GM20000 (cell line): ENCODE results near the gene EDN1.

ENCODE experiments used
- DNase-seq: peaks from one replicate; pipeline ENCODE4 v3.0.0; 2012; ENCODE audit warnings: low spot score
- CTCF ChIP-seq: IDR thresholded peaks from 2 replicates; pipeline ENCODE4 v1.5.1; 2012; ENCODE audit warnings: mild to moderate bottlenecking, control low read depth; ENCODE audit errors: extremely low read depth, missing control alignments

Gene EDN1

GRCh38 chr6:12270551-12271230, 19.5 kb upstream of the EDN1 start:
- TF ChIP-seq CTCF: no peak
- DNase-seq: no peak

- no peak for DNase-seq
- no peak for TF ChIP-seq CTCF
These were observed 18.6 kb upstream of the EDN1 start for GRCh38 chr6:12271594-12271993.

DNA sequence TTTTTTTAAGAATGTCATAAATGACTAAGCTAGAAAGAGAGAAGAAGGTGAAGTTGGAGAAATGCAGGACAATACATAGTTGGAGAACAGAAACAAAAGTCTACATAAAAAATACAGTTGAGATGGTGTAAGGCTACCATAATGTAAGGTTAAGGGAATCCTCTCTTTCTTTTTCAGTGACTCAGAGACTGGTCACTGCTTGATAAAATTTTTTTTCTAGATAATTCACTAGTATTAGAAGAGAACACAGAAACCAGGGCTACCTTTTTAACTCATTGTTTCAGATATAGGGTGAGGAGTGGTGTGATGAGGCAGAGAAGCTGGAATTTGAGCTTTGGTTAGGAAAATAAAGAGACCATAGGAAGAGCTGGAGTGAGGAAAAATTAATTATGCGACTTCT, 18.2 kb upstream of the EDN1 start:
- TF ChIP-seq CTCF: no peak
- no peak for DNase-seq

DNA sequence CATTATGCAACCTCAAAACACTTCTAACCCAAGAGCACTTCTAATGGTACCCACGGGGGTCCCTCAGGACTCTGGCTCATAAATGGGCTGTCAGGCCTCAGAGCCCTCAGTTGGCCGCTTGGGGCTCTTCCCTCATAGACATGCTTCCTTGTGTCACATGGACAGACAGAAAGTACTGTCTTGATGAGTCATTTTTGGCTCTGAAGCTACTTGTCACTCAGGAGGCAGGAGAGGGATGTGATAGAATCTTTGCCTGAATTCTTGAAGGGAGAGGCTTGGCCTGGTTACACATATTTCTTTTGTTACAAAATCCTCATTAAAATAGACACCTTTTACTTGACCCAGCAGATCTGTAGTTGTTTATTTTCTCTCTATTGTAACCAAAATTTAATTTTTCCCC, 15.1 kb upstream of the EDN1 start:
- no peak for DNase-seq
- TF ChIP-seq CTCF: no peak

DNA sequence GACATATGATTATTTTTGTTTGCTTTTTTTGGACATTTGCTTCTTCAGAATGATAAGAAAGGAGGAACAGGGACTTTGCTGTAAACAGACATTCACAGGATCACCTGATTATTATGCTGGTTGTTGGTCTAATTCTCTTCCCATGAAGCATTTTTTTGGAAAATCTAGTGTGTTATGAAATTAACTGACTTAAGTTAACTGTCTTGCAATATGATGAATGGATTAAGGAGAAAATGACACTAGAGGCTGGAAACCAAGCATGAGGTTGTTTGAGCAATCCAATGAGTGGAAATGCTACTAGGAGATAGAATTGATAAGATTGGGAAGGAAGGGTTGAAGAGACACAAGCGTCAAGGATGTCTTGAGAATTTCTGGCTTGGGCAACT, 13.2 kb upstream of the EDN1 start:
- no peak for DNase-seq
- no peak for TF ChIP-seq CTCF

- TF ChIP-seq CTCF: no peak
- DNase-seq: no peak
These were observed 12.8 kb upstream of the EDN1 start for GRCh38 chr6:12277386-12277785.

GRCh38 chr6:12278915-12279314, 11.2 kb upstream of the EDN1 start:
- no peak for TF ChIP-seq CTCF
- no peak for DNase-seq
